H1 (cell line): ENCODE measurements around the gene HOMER2. TPM values are rescaled to one million over a fixed set of nuclear protein-coding genes. Genes with fewer than 3 reads are reported as not detected.

Experiments used
- ASH2L ChIP-seq: fragments of 200-600, 300-600 bp; sonication (generic); IDR thresholded peaks from one replicate; pipeline ENCODE4 v1.7.1; 2017; ENCODE audit warnings: low read length
- MAFK ChIP-seq: IDR thresholded peaks from 2 replicates; pipeline ENCODE4 v1.6.1; 2012; ENCODE audit warnings: low read depth, mild to moderate bottlenecking, improper control_type of control experiment, low read length
- polyA plus RNA-seq, 7 experiments: library from polyadenylated mRNA; depleted of rRNA in 3 of 7; stranded (reverse) in 5 of 7; unstranded in 2 of 7; fragments of >200 nt in 5 of 7; fragments of 200-250 nt in 2 of 7; gene quantifications; 1 replicate in 5 of 7; 2 replicates in 1 of 7; 4 replicates in 1 of 7; pipeline versions ENCODE4 v1.2.1 to v1.2.3, GENCODE V29; 2011 to 2013; ENCODE audit warnings: missing spikeins in 2 of 7, mixed read lengths in 2 of 7
- total RNA-seq: library from RNA; stranded (reverse); fragmentation: NEBNext Ultra II Directional; extraction: Animal tissue kit (Norgen Biotek cat#: 25700); gene quantifications from 2 replicates; pipeline ENCODE4 v1.2.1, GENCODE V29; 2021
- TF ChIP-seq, protein P1 (sequence below): IDR thresholded peaks from 2 replicates; pipeline ENCODE4 v1.6.1; 2012; ENCODE audit warnings: low read length, inconsistent platforms
- TF ChIP-seq, protein P2 (sequence below), 3 experiments: IDR thresholded peaks; 1 replicate in 2 of 3; 2 replicates in 1 of 3; pipeline versions ENCODE4 v1.5.1 to v1.6.1; 2011; ENCODE audit warnings: low read length in 3 of 3, mild to moderate bottlenecking in 3 of 3, inconsistent platforms in 2 of 3, low read depth in 1 of 3, moderate library complexity in 1 of 3; ENCODE audit not compliant: insufficient read depth in 1 of 3; ENCODE audit errors: control extremely low read depth in 1 of 3

The HOMER2 gene
- total and polyA plus RNA-seq, 2 of the 8 experiments (the other 6 are each of a cell fraction or from before 2014, with no cell fraction given): 12.5 to 27.6 TPM

DNA sequence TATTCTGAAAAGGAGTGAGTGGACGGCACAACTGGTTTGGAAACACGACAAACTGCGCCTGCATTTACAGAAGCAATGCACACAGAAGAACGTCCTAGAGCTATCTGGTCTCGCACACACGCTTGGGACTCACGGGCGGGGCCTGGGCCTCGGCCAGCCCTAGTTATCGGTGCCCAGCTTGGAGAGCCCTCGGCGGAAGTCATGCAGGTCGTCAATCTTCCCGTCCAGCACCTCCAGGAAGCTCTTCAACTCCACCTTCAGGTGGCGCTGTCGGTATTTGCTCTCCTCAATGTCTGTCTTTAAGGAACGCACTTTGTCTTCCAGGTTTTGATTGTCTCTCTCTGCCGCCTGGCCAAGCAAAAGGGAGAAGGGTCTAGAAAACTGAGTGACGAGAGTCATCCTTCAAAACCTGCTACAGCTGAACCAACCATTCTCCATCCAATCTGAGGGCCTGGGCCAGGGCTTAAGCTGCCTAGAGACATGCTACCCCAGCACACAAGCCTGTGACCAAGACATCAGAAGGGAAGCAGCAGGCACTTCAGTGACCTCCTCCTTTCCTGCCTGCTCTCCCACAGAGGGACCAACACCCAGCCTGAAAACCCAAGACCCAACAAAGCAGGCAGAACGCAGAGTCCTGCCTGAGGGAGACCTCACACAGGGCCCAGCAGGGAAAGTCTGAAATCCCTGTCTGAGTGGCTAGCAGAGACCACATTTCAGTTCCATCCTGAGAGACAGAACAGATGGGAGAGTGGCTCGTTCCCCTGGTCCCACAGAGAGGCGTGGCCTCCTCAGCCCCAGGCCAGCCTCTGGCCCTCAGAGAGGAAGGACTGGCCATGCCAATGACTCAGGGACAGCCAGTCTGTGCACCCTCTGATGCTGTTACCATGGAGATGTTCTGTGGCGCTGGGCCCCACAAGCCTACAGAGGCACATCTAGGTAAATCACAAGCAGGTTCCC is 102.7 kb downstream of the HOMER2 start (continued):
- TF ChIP-seq, protein P1, sequence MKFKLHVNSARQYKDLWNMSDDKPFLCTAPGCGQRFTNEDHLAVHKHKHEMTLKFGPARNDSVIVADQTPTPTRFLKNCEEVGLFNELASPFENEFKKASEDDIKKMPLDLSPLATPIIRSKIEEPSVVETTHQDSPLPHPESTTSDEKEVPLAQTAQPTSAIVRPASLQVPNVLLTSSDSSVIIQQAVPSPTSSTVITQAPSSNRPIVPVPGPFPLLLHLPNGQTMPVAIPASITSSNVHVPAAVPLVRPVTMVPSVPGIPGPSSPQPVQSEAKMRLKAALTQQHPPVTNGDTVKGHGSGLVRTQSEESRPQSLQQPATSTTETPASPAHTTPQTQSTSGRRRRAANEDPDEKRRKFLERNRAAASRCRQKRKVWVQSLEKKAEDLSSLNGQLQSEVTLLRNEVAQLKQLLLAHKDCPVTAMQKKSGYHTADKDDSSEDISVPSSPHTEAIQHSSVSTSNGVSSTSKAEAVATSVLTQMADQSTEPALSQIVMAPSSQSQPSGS: peak; percentile 77; the same call in 1 of the 2 replicates
- no peak for TF ChIP-seq ASH2L
- TF ChIP-seq, protein P2, sequence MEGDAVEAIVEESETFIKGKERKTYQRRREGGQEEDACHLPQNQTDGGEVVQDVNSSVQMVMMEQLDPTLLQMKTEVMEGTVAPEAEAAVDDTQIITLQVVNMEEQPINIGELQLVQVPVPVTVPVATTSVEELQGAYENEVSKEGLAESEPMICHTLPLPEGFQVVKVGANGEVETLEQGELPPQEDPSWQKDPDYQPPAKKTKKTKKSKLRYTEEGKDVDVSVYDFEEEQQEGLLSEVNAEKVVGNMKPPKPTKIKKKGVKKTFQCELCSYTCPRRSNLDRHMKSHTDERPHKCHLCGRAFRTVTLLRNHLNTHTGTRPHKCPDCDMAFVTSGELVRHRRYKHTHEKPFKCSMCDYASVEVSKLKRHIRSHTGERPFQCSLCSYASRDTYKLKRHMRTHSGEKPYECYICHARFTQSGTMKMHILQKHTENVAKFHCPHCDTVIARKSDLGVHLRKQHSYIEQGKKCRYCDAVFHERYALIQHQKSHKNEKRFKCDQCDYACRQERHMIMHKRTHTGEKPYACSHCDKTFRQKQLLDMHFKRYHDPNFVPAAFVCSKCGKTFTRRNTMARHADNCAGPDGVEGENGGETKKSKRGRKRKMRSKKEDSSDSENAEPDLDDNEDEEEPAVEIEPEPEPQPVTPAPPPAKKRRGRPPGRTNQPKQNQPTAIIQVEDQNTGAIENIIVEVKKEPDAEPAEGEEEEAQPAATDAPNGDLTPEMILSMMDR (IDR thresholded peaks at IDR 0.05; ENCODE audit: control extremely low read depth in 1 of 3, insufficient read depth in 1 of 3, low read depth in 1 of 3, low read length in 3 of 3): peak; percentile 75 to 97 (median 91)
- TF ChIP-seq MAFK: no peak
